Stromal cell of bone marrow (primary cell): ENCODE results near the gene TP63.

Experiments
- DNase-seq: peaks from one replicate; pipeline ENCODE4 v3.0.0-alpha.2; 2012; ENCODE audit warnings: low read depth

Gene TP63

GRCh38 chr3:189780546-189781270 is 149.5 kb downstream of the TP63 start:
- DNase-seq, result no peak

DNA sequence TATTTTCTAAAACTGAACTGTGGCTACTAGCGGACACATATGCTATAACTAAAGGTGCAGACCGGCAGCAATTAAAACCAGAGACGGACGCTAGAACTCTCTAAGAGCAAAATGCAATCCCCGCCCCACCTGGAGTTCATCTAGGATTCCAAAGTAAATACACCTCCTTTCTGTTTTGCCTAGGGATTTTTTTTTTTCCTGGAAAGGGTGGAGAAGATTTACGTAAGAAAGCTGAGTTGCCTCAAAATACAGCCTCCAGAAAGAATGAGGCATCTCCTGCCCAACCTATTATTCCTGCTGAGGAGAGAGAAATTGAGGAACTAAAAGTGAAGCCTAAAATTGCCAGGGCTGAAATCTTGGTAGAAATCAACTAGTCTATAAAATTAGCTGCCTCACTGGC is 150.2 kb downstream of the TP63 start:
- no peak for DNase-seq

DNA sequence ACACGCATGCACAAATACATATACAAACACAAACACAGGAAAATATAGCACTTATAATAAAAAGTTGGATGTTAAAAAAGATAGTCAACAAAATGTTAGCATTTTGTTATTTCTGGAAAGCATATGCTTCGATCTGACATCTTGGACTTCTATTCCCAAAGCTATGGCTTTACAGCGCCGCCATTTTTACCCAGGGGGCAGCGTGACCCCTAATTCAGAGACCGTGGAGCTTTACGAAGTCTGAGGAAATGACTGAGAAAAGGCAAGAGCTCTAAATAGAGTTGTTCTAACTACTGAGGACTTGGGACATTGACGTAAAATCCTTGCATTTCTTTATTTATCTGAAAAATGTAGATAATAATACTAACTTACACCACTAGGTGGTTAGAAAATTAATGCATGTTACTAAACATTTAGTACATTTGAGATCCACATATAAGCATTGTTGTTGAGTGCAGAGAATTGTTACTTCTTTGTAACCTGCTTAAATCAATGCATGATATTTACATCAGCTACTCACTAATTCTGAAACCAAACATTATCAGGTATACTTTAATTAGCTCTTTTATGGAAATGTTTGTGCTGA is 155.4 kb downstream of the TP63 start:
- no peak for DNase-seq

GRCh38 chr3:189787191-189787590 is 156.0 kb downstream of the TP63 start:
- DNase-seq, result no peak

DNA sequence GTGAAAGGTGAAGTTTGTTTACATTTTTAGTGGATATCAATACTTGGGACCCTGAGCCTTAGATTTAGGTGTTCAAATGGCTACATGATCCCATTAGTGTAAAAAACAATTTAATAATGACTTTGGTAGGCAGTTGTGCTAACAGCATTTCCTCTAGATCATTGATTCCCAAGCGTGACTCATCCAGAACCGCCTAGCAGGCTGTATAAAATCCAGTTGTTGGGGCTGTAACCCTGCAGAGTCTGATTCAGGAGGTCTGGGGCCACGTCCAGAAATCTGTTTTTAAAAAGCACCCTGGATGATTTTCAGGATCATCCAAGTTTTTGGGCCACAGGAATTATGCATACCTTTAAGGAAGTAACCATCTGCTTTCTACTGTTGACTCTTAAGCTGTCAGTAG is 156.4 kb downstream of the TP63 start:
- peak; percentile 36 for DNase-seq

GRCh38 chr3:189789432-189789831 is 158.2 kb downstream of the TP63 start:
- DNase-seq, result no peak

- no peak for DNase-seq
Observed at GRCh38 chr3:189790658-189791057, 159.5 kb downstream of the TP63 start.

DNA sequence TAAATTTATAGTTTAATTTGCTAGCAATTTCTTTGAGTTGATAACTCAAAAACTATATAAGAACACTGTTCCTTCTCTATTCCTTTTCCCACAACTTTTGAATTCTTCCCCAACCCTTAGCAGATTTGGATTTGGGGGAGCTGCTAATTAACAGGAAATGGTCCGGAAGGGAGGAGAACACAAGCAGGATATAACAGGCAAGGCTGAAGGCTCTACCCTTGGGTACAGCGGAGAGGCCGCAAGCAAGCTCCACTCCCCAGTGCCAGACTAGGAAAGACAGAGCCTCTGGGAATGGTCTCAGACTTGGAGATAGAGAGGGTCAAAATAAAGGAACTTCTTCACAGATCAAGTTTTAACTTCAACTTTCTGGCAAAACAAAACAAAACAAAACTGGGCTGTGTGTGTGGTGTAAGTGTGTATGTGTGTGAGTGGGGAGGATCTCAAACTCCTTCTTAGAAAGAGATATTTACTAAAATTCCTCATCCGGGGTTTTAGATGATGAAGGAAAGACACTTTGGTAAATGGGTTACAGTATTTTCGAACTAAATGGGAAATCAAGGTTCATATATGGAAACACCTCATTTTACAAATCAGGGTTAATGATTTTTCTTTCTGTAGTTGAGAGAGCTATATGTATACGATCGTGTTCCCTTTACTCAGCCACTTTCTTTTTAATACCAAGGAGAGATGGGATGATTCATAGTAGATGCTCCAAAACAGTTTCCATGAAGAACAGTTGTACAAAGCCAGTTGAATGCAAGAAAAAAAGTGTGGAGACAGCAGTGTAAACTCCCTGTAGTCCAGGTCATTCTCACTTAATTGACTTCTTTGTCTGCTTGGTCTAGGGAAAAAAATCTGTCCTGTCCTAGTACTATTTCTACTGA is 161.1 kb downstream of the TP63 start:
- DNase-seq, result no peak

GRCh38 chr3:189794518-189794917 is 163.3 kb downstream of the TP63 start:
- DNase-seq, result no peak

- DNase-seq, result no peak
Observed at GRCh38 chr3:189797103-189797750, 166.0 kb downstream of the TP63 start.

GRCh38 chr3:189799366-189799765 is 168.2 kb downstream of the TP63 start:
- DNase-seq, result no peak

GRCh38 chr3:189800436-189800835 is 169.2 kb downstream of the TP63 start:
- no peak for DNase-seq

DNA sequence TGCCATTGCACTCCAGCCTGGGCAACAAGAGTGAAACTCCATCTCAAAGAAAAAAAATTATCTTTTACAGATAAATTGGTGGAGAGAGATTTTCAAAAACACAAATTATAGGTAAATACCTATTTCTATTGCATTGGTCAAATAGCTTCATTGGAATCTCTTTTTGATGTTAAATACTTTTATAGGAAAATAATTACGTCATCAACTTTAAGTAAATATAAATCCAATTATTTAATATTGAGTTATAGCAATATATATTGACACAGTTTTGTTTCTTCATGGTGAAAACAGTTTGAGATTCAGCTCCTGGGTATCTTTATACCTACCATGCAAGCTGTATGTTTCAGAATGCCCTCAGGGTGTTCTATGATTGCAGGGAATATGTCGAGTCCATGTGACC is 172.1 kb downstream of the TP63 start:
- no peak for DNase-seq

DNA sequence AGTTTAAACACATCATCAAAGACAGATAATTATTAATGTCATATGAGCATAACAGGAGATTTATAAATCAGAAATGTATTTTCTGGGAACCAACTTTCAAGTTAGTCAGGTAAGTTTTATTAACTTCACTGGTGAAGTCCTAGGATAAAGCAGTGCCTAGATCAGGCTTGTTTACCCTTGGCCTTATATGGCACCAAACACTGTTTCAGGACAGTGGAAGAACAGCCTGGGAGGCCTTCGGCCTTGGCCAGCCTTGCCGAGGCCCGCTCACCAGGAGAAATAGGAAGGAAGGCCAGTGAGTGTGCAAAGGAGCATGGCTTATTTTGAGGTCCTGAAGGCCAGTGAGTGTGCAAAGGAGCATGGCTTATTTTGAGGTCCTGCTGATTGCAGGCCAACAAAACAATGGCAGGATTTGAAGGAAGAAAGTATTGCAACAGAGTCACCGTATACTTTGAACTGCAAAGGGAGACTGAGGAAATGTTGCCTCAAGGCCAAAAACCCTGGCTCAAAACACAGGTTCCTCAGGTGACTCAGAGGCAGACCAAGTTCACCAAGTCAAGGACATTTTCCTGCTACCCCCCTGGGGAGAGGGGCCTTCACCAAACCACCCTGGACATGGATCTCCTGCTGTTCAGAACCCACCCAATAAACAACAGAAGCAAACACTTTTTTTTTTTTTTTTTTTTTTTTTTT is 174.3 kb downstream of the TP63 start:
- DNase-seq, result no peak

GRCh38 chr3:189806171-189806951 is 175.2 kb downstream of the TP63 start:
- DNase-seq, result no peak

DNA sequence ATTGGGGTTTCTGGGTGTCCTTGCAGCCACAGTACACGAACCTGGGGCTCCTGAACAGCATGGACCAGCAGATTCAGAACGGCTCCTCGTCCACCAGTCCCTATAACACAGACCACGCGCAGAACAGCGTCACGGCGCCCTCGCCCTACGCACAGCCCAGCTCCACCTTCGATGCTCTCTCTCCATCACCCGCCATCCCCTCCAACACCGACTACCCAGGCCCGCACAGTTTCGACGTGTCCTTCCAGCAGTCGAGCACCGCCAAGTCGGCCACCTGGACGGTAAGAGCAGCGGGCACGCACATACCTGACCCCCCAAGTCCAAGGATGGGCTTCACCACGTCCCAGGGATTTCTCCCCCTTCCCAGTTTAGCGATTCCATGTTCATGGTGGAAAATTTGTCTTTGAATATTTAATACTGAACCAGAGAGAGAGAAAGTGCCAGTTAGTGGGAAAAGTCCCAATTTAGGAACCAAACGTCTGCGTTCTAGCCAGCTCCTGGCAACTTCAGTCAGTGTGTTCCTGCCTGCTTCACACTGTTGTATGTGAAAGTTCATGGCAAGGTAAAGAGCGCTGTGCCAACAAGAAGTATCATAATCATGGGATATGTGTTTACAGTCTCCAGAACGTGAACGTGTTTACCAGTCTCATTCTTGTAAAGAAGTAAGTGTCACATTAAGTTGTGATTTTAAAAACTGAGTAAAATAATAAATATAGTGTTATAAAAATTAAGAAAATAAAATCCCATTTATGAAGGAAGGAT is 177.2 kb downstream of the TP63 start:
- no peak for DNase-seq

- no peak for DNase-seq
Observed at GRCh38 chr3:189809583-189809982, 178.4 kb downstream of the TP63 start.

DNA sequence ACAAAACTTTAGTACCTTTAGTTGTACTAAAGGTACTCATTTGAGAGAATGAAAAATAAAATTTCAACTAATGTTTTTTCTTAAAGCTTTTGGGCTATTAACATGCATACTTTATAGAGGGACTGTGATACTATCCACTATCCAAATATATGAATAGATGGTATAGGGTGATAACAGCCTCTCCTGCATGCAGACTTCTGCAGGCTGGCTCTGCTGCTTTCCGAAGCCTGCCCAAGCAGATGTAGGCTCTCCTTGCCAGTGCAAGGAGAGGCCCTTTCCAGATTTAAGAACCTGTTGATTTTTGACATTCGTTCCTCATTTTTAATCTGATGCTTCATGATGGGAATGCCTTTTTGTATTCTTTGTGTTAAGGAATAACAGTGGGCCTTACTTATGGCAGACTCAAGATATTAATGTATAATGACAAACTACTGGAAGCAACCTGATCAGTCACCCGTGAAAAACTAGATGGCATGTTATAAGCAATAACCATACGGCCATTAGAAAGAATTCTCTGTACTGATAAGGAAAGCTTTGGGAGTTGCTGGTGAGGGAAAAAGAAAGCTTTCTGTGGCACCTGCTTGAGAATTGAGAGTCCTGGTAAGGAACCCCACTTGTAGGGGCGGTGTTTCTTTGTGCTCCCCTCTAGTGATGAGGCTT is 181.7 kb downstream of the TP63 start:
- no peak for DNase-seq

DNA sequence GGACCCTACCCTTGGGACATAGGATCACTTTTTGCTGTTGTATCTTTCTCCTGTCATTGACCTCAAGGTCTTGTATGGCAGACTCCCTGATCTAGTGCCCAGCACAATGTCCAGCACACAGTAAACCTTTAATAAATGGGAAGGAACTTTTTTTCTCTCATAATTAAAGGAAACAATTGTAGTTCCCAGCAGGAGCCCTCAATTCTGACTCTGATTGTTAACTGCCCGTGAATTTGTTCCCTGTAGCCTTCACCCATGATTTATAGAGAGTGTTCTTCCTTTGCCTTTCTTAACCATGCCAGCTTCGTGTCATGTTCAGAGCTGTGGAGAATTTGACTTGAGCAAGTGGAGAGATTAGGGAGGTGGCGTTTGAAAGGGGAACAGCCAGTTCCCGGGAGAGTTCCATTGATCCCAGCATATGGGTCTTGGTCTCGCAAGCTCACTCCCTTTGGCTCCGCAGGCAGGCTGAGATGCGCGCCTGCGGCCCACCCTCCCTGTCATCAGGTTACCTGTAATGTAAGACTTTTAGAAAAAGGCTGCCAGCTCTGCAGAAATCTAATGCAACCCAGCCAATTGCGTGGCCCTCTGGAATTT is 182.6 kb downstream of the TP63 start:
- no peak for DNase-seq

DNA sequence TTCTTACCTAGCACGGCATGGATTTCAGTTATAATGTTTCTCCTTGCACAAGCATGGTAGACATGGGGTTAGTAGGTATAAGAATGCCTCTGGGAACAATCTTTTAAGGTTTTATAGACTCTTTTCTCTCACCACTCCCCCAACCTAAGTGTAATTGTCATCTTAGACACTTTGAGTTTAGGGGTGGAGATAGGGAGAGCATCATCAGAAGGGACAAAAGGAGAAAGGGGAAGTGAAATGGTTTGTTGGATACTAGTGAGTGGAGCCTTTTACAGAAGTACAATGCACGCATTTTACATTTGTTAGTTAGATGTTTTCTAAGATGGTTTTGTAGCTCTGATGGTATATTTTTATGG is 189.2 kb downstream of the TP63 start:
- DNase-seq, result no peak
